NCI-H510A (cell line): ENCODE data around the gene DNAH3.
A peak's percentile ranks its signal among the peaks of the same experiment; 100 is the strongest.
"Not testable (repeated sequence)": the region's sequence is repeated elsewhere in the genome, so short reads cannot be mapped to it uniquely, and the experiment has no call there.

Experiments used
- DNase-seq: peaks from one replicate; lab custom pipeline; 2025; lab: John Stamatoyannopoulos, UW

The DNAH3 gene

GRCh38 chr16:21167360-21167759 is 16.7 kb upstream of the DNAH3 start:
- DNase-seq = no peak

- no peak for DNase-seq
Measured at GRCh38 chr16:21166561-21166961, 15.9 kb upstream of the DNAH3 start.

DNA sequence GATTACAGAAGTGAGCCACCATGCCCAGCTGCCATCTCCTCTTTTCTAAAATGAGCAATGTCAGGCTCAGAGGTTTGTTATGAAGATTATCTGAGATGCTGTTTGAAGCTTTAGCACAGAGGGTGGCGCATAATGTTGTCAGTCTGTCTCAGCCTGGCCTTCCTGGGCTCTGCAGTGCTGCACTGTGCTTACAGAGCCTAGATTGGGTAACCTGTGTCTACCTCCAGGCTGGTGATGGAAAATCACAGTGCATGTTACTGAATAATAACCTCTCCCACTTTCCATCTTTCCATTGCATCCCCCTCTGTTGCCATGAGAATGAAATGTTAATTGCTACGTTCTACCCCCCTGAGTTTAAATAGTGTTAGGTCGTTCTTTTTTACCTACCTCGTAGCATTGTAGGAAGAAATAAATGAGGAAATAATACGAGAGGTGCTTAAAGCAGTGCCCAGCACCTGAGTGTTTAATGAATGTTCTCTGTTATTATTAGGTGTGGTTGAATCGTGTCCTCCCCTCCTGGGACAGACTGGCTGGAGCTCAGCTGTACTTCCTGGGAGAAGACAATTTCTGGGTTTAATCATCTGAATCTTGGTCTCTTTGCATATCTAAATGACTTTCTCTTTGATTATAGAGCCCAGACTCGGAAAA is 14.0 kb upstream of the DNAH3 start:
- DNase-seq = no peak

GRCh38 chr16:21163576-21163975 is 12.9 kb upstream of the DNAH3 start:
- DNase-seq = no peak

DNA sequence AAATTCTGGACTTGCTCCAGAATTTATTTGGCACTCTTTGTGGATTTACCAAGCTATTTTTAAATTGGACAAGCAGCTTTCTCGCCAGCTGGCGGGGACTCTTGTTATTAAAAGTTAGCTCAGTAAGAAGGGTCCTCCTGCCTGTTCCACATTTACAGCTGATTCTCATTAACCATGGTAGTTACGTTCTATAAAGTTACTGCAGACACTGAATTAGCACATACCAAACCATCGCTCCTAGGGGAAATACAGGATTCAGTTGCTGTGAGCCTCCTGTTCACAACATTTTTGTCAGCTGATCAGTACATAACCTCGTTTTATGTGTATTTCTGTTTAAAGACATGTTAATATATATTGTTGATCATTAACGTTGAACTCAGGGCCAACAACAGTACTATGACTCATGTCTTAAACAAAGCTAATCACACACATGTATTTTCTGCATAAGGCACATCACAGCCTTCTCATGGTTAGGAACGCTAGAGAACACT is 12.1 kb upstream of the DNAH3 start:
- no peak for DNase-seq

GRCh38 chr16:21161211-21161610 is 10.6 kb upstream of the DNAH3 start:
- DNase-seq = no peak

DNA sequence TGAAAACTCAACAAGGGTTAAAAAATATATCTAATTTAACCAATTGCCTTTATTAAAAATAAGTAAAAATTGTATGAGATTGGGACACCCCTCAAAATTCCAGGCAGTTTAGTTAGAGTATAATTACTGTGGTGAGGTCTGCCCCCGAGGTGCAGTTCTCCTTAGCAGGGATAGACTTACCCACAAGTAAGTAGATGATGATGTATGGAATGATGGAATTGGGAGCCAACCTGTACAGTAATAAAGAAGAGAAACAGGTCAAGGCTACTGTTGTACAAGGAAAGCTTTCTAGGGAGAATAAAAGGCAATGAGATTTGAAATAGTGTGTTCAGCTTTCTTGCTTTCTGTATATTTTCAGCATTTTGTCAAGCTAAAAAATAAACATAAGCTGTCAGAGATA is 9.6 kb upstream of the DNAH3 start:
- DNase-seq = no peak

GRCh38 chr16:21159281-21159951 is 8.8 kb upstream of the DNAH3 start:
- peak; percentile 58 for DNase-seq

- peak; percentile 69 for DNase-seq
Measured at GRCh38 chr16:21158208-21159110, 7.8 kb upstream of the DNAH3 start, which contains the start of gene LDAF1. Gene LDAF1, plus strand, starts transcription at chr16:21158674. Its CDS starts 2,509 bp downstream, at chr16:21161183.

- no peak for DNase-seq
Measured at GRCh38 chr16:21157632-21158031, 7.0 kb upstream of the DNAH3 start.

DNA sequence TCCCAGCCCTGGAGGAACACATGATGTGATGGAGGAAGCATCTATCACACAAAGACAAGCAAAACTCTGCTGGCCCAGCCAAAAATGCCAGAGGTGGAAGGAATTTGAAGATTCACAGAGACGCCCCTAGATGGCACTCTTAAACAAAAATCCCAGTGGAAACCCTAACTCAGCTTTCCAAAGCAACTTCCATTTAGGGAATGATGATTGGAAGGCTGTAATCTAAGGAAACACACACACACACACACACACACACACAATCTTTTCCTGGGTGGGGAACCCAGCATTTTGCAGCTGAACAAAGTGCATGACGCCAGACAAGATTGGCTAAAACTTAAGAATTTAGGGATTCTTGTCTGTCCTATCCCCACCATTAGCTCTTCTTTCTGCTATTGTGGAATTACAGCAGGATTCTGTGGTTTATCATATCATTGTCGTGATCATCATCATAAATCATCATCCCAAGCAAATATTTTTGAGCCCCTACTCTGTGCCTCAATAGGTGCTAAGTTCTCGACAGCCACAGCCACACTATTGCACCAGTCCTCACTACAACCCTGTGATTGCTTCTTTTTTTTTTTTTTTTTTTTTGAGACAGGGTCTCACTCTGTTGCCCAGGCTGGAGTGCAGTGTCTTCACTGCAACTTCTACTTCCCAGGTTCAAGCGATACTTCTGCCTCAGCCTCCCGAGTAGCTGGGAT is 6.3 kb upstream of the DNAH3 start:
- peak; percentile 29 for DNase-seq

- DNase-seq = not testable (repeated sequence)
Measured at GRCh38 chr16:21156011-21156410, 5.4 kb upstream of the DNAH3 start.

- not testable (repeated sequence) for DNase-seq
Measured at GRCh38 chr16:21153124-21153729, 2.6 kb upstream of the DNAH3 start.

- DNase-seq = not testable (repeated sequence)
Measured at GRCh38 chr16:21152160-21153030, 1.7 kb upstream of the DNAH3 start.

GRCh38 chr16:21145738-21146137 is 4.9 kb downstream of the DNAH3 start:
- DNase-seq = peak; percentile 83

- no peak for DNase-seq
Measured at GRCh38 chr16:21134053-21134452, 16.6 kb downstream of the DNAH3 start.

- no peak for DNase-seq
Measured at GRCh38 chr16:21130811-21131210, 19.8 kb downstream of the DNAH3 start.

DNA sequence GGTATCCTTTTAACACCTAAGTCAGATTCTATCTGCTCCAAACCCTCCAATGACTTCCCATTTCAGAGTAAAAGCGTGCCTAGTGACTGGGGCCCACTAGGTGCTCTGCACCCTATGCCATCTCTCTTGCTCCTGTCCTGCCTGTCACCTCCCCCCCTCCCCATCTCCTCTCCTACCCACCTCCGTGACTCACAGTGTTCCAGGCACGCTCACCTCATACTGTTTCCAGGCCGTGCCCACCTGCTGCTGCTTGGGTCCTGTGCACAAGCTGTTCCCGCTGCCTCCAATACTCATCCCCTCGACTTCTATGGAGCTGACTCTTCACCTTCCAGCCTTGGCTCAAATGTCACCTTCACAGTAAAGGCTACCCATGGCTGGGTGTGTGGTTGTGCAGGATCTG is 21.7 kb downstream of the DNAH3 start:
- DNase-seq = no peak

DNA sequence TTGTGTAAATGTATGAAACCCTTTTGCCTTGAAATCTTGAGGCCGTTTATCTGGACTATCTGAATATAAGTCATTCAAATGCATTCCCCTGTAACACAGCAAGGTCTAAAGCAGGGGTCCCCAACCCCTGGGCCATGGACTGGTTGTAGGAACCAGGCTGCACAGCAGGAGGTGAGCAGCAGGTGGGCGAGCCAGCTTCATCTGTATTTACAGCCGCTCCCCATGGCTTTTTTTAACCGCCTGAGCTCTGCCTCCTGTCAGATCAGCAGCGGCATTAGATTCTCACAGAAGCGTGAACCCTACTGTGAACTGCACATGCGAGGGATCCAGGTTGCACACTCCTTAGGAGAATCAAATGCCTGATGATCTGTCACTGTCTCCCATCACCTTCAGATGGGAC is 24.1 kb downstream of the DNAH3 start:
- DNase-seq = no peak

DNA sequence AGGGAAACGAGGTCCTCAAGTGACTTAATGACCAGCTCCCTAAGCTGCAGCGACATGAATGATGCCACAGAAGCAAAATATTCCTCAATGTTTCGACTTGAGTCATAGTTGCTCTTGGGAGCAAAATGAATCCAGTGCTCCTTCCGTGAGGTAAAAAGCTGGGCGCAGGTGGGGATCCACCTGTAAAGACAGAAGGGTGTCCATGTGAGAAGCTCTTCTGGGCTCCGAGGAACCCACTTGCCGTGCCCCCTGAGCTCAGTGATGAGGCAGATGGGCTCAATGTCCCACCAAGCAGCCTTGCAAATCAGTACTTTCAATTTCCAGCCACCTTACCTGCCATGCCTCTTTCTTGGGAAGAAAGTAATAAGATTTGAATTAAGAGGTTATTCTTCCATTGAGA is 25.5 kb downstream of the DNAH3 start:
- DNase-seq = no peak
